VCaP (cell line): ENCODE results near the gene DEFB108B.
"Not testable (repeated sequence)": the region's sequence is repeated elsewhere in the genome, so short reads cannot be mapped to it uniquely, and the experiment has no call there.

ENCODE experiments used
- H3K27ac ChIP-seq: fragments of 450-650 bp; 2 replicates; pipeline ENCODE4 v1.5.1; 2017
- TF ChIP-seq, protein P1 (sequence below): fragments of 450-650 bp; conservative IDR thresholded peaks from 2 replicates; pipeline ENCODE4 v1.5.1; 2017; ENCODE audit warnings: mild to moderate bottlenecking, moderate library complexity

Gene DEFB108B, protein sequence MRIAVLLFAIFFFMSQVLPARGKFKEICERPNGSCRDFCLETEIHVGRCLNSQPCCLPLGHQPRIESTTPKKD

DNA sequence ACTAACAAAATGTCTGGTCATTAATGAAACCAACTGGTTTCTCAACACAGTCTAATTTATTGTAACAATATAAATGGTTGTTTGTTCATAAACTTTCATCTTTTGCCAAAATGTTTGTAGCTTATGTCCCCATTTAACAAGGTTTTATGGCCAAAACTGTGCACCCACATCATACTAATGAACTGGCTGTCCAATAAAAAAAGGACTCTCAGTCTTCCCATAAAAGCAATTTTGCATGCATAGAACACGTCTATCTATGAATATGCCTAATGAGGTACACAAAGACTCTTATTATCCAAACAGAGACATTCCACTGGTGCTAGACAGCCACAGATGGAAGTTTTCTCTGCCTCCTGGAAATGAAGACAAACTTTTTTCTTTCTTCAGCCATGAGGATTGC, at the start of gene DEFB108B:
Gene DEFB108B (plus strand): TSS at position 390 of the 400 bp plus-strand sequence. CDS start 0 bp downstream, at position 390.
- H3K27ac ChIP-seq = not testable (repeated sequence)

DNA sequence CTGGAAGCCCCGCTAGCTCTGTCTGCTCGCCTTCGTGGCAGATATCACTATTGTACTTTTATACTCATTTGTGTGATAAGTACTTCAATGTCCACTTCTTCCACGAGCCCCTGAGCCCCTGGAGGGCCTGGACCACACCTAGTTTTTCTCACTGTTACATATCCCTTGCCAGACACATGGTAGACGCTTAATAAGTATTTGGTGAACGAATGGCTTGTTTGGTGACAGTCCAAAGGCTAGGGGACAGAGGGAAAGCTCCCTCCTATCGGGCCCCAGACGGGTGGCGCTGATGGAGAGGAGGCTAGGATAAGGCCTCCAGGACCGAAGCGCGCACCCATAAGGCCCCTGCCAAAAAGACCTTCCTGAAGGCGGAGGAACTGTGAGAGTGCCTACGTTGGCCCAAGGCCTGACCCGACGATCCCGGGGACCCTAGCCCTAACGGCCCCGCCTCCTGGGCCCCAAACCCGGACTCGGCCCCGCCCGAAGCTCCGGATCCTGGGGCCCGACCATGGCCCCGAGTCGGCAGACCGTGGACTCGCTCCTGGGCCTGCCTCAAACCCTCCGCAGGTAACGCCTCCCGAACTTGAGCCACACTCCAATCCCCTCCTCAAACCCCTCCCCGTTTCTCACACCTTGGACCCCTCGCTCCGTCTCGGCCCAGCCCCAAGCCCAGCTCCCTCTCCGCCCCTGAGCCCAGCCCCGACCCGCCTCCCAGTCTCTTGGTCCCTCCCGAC, 46.7 kb upstream of the DEFB108B start:
- peak overlapping the region; percentile 70 for H3K27ac ChIP-seq

DNA sequence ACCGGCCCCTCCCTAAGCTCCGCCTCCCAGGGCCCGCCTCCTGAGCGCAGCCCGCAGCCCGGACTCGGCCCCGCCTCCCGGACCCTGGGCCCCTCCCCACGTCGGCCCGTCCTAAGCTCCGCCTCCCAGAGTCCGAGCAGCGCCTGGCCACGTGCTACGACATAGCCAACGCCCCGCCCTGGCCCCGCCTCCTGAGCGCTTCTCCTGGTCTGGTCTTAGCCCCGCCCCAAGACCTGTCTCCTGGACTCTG, 46.2 kb upstream of the DEFB108B start:
- H3K27ac ChIP-seq = peak overlapping the region; percentile 70

DNA sequence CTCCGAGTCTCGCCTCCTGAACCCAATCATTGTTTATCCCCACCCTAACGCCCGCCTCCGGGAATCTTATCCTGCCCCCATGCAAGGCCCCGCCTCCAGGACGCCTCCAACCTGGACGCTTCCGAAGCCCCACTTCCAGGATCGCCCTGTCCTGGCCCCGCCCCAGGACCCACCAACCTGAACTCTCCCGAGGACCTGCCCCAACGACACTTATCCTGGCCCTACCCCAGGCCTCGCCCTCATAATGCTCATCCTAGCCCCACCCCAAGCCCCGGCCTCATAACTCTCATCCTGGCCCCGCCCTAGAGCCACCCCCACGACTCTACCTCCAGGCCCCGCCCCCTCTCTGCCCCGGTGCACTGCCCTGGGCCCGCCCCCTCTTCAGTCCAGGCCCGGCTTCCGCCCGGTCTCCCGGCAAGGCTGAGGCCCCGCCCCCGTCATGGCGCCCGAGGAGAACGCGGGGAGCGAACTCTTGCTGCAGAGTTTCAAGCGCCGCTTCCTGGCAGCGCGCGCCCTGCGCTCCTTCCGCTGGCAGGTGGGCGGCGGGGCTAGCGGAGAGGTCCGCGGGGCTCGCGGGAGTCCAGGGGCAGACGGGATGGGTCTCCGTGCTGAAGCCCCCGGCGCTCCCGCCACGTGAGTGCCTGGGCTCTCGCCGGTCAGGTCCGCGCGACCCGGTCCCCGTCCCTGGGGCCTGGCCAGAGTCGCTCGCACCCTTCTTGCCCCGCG, 45.7 kb upstream of the DEFB108B start:
- H3K27ac ChIP-seq = peak overlapping the region; percentile 70
- TF ChIP-seq, protein P1, sequence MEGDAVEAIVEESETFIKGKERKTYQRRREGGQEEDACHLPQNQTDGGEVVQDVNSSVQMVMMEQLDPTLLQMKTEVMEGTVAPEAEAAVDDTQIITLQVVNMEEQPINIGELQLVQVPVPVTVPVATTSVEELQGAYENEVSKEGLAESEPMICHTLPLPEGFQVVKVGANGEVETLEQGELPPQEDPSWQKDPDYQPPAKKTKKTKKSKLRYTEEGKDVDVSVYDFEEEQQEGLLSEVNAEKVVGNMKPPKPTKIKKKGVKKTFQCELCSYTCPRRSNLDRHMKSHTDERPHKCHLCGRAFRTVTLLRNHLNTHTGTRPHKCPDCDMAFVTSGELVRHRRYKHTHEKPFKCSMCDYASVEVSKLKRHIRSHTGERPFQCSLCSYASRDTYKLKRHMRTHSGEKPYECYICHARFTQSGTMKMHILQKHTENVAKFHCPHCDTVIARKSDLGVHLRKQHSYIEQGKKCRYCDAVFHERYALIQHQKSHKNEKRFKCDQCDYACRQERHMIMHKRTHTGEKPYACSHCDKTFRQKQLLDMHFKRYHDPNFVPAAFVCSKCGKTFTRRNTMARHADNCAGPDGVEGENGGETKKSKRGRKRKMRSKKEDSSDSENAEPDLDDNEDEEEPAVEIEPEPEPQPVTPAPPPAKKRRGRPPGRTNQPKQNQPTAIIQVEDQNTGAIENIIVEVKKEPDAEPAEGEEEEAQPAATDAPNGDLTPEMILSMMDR = no peak

DNA sequence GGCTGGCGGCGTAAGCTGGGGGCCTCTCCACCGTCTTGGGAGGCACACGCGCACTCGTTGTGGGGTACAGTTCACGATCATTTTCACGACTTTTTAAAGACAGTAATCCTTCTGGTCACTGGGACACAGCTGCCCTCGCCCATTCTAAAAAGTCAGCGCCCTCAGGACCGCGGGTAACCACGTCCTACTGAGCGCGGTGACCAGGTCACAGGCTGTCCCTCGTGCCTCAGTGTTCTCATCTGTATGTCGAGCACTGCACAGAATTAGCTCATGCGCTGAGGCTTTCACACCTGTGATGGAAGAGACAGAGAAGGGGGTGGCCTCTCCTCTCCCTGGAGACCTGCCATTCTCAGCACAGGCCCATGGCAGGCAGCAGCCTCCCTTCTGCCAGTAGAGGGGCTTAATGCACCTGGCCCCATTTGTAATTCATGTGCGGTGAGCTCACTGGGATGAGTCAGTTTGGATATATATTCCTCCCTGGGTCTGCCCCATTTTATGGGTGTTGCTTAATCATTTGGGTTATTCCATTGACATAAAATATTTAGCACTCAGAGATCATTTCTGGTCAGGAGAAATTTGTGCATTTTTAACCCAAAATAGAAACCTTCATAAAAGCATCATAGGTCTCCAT, 45.1 kb upstream of the DEFB108B start:
- peak overlapping the region; percentile 70 for H3K27ac ChIP-seq

DNA sequence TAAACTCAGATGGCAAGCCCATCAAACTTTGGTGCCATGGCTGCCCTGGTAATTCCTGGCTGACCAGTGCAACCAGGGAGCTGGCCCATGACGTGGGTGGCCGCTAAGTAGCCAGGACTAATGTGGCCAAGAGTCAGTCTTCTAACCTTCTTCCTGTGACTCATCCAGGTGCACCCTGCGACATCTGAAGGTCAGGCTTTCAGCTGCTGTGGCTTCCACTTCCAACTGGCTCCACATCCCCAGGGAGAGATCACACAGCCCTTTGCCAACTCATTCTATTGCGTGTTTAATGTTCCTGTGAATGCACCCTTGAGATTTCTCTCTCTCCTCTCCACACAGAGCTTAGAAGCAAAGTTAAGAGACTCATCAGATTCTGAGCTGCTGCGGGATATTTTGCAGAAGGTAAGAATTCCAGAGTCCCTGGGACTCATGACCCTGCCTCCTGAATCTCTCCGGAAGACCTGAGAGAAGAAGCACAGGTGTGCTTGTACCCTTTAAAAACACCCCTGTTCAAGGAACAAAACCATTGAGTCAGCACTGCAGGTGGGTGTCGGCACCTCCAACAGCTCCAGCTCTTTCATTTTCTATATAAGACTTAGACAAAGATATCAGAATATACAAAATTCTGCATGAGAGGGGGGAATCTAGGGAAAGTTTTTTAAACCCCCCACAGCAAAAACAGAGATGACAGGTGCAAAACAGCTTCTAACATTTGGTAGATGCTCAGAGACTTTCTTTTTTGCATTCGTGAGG, 43.4 kb upstream of the DEFB108B start:
- H3K27ac ChIP-seq = not testable (repeated sequence)

DNA sequence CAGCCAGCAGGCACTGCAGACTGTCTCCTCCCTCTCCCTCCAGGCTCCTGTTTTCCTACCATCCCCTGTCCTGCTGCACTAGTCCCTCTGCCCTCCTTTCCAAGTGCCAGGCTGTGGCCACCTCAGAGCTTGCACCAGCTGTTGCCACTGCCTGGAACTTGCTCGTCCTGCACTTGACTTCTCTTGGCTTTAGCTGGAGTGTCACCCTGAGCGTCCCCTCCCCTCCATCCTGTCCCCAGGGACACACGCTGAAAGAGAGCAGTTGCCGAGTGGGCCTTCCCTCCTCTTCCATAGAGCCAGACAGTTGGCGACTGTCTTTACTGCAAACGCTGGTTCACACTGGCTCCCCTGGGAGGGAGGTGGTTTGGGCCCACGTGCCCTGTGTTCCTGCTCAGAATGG, 41.9 kb upstream of the DEFB108B start:
- not testable (repeated sequence) for H3K27ac ChIP-seq

DNA sequence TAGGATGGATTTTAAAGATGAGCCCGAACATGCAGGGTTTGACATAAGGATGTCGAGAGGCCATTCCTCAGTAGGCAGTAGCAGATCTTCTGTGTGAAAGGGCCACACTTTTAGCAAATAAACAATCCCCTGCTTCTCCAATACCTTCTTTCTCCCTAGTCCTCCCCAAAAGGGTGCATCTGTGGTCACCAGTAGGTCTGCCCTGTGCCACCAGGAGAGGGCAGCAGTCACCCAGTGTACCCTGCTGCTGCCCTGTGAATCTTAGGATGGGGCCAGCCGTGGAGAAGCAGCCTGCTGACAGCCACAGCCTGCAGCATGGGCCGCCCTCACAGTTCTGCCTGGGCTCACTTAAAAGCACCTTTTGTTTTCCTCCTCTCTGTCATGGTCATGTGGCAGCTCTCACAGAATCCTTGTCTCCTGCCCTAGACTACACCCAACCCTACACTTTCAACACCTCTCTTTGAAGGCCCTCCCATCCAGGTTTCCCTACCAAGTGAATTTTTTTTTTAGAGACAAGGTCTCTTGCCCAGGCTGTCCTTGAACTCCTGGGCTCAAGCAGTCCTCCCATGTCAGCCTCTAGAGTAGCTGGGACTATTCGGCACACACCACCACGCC, 40.3 kb upstream of the DEFB108B start:
- TF ChIP-seq, protein P1 = peak; percentile 87
- H3K27ac ChIP-seq = not testable (repeated sequence)

DNA sequence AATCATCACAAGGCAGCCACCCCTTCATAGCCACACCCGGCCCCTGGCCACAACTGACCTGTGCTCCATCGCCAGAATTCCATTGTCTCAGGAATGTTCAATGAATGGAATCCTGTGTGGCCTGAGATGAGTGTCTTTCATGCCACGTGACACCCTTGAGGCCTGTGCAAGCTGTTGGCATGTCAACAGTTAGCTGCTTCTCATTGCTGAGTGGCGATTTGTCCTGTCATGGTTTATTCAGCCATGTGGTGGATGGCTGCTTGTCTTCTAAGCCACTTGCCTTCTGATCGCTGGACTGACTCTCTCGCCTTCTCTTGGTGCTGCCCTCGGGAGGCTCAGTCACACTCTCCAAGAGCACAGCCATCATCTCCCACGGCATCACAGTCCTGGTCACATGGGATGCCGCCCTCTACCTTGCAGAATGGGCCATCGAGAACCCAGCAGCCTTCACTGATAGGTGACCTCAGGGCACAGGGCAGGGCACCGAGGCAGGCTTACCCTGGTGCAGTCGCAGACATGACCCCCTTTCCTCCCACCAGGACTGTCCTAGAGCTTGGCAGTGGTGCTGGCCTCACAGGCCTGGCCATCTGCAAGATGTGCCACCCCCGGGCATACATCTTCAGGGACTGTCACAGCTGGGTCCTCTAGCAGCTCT, 38.5 kb upstream of the DEFB108B start:
- not testable (repeated sequence) for H3K27ac ChIP-seq

DNA sequence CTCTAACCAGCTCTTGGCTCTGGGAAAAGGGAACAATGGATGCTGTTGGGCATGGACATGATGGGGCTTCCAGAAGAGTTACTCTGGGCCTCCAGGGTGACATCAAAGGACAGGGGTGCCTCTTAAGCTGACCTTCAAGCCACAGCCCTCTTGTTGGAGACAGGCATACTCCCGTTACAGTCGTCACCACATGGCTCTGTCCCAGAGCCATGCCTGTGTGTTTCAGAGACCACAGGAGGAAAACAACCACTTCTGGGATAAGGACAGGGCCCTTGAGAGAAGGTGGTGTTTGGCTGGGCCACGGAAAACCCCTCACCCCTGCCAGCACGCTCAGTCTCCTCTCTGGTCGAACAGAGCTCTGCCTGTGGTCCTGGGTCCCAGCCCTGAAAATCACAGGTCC, 37.8 kb upstream of the DEFB108B start:
- not testable (repeated sequence) for H3K27ac ChIP-seq

DNA sequence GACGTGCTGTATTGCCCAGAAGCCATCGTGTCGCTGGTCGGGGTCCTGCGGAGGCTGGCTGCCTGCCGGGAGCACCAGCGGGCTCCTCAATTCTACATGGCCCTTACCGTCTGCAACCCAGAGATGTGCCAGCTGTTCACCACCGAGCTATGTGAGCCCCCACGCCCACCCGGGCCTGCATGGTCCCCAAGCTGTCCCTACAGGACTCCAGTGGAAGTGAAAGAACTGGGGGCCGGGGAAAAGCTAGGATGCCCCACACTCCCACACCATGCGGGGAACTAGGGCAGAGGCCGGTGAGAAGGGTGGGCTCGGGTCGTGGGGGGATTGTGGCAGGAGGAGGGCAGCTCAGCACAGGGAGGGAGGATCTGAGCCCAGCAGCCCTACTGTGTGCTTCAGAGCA, 37.0 kb upstream of the DEFB108B start:
- H3K27ac ChIP-seq = not testable (repeated sequence)

DNA sequence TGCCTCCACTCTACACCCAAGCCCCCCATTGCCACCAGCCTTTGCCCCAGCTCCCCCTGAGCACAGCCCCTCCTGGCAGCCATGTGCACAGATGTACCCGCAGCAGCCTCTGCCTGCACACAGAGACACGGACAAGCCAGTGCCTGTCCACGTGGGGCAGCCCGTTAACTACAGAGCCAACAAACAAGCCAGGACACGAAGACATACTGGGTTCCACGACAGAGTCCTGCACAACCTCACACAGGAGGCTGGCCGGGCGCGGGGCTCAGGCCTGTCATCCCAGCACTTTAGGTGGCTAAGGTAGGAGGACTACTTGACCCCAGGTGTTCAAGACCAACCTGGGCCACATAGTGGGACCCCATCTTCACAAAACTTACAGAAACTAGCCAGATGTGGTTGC, 36.2 kb upstream of the DEFB108B start:
- not testable (repeated sequence) for H3K27ac ChIP-seq

DNA sequence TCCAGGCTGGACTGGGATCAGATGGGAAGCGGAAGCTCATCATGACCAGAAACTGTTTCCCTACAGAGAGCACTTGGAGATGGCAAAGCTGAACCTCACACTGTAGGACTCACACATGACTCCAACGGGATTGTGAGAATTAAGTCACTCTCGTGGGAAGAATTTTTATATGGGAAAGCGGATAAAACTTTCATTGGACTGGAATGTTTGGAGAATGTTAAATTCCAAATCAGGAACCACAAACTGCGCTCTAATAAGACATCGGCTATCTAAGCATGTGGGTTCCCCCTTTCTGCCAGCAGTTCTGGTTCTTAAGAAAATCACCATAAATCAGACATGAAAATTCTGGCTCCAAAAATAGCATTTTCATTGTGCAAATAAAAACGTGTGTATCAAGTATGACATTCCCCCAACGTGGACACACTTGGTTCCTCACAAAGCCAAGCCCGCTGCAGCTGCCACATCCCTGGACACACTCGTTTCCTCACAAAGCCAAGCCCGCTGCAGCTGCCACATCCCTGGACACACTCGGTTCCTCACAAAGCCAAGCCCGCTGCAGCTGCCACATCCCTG, 33.4 kb upstream of the DEFB108B start:
- H3K27ac ChIP-seq = not testable (repeated sequence)
